ENCODE measurements around the gene PCDH7. TPM values are rescaled to one million over a fixed set of nuclear protein-coding genes. Genes with fewer than 3 reads are reported as not detected.

PCDH7 gene
- polyA plus RNA-seq, 2 of the 4 experiments (the other 2 are of a cell fraction): 0.04 to 0.16 TPM

DNA sequence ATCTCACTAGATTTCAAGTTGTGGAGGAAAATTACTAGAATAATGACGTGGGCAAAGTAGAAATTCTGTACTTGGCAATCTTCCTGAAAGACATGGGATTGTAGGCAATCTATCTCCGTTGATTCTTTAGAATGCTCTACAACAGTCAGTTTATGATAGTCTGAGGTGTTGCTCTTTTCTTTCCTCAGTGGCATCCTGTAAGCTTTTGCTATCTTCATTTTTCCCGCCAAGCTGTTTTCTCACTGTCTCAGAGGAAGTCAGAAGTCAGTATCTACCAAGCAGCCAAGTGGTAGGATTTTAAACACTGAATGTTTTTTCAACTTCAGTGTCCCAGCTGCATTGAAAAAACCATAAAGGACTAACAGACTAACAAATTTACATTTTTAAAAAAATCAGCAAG is 23.7 kb downstream of the PCDH7 start (continued):
- TF ChIP-seq, protein P1, sequence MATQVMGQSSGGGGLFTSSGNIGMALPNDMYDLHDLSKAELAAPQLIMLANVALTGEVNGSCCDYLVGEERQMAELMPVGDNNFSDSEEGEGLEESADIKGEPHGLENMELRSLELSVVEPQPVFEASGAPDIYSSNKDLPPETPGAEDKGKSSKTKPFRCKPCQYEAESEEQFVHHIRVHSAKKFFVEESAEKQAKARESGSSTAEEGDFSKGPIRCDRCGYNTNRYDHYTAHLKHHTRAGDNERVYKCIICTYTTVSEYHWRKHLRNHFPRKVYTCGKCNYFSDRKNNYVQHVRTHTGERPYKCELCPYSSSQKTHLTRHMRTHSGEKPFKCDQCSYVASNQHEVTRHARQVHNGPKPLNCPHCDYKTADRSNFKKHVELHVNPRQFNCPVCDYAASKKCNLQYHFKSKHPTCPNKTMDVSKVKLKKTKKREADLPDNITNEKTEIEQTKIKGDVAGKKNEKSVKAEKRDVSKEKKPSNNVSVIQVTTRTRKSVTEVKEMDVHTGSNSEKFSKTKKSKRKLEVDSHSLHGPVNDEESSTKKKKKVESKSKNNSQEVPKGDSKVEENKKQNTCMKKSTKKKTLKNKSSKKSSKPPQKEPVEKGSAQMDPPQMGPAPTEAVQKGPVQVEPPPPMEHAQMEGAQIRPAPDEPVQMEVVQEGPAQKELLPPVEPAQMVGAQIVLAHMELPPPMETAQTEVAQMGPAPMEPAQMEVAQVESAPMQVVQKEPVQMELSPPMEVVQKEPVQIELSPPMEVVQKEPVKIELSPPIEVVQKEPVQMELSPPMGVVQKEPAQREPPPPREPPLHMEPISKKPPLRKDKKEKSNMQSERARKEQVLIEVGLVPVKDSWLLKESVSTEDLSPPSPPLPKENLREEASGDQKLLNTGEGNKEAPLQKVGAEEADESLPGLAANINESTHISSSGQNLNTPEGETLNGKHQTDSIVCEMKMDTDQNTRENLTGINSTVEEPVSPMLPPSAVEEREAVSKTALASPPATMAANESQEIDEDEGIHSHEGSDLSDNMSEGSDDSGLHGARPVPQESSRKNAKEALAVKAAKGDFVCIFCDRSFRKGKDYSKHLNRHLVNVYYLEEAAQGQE (IDR thresholded peaks at IDR 0.05): no peak
- TF ChIP-seq ZSCAN20 (CRISPR knock-in tag; IDR thresholded peaks at IDR 0.05): no peak
- no peak for TF ChIP-seq MYC (IDR thresholded peaks at IDR 0.05; ENCODE audit: borderline replicate concordance, low read length)

DNA sequence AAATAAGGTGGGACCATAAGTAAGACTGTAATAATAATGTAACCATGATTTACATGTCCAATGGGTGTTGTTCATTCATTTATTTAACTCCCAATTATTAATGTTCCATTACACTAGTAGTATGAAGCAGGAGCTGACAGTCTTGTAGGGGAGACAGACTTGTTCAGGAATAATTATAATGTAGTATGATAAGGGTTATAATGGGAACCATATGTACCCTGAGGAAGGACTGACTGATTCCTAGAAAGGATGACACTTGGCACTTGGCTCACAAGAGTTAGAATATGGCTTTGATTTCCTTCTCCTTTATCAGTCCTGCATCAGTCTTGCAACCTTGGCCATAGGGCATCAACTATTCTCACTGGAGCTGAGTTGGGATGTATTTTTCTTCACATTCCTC is 24.2 kb downstream of the PCDH7 start:
- no peaks in the 10 kb centered on the region for H3K9me3 ChIP-seq
- POLR2A ChIA-PET: no interaction called here
- no peak for DNase-seq (ENCODE audit: low read depth in 1 of 2, low spot score in 1 of 2)
- no peak overlapping the region for H3K4me3 ChIP-seq
- CTCF ChIA-PET: no interaction called here
- TF ChIP-seq SMC3 (IDR thresholded peaks at IDR 0.05): no peak
- TF ChIP-seq HOXA7 (CRISPR knock-in tag; IDR thresholded peaks at IDR 0.05): no peak
- TF ChIP-seq, protein P1 (IDR thresholded peaks at IDR 0.05): no peak
- TF ChIP-seq, protein P2, sequence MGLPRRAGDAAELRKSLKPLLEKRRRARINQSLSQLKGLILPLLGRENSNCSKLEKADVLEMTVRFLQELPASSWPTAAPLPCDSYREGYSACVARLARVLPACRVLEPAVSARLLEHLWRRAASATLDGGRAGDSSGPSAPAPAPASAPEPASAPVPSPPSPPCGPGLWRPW (IDR thresholded peaks at IDR 0.05): no peak
- TF ChIP-seq FOSL2 (IDR thresholded peaks at IDR 0.05): no peak
- no peak for TF ChIP-seq FOSL2 (CRISPR knock-in tag; IDR thresholded peaks at IDR 0.05)
- TF ChIP-seq NPAS2 (CRISPR knock-in tag; IDR thresholded peaks at IDR 0.05; ENCODE audit: borderline replicate concordance): no peak
- TF ChIP-seq EHF (CRISPR knock-in tag; IDR thresholded peaks at IDR 0.05): no peak
- TF ChIP-seq GATA3 (IDR thresholded peaks at IDR 0.05; ENCODE audit: borderline replicate concordance): no peak
- TF ChIP-seq RARB (CRISPR knock-in tag; IDR thresholded peaks at IDR 0.05): no peak
- no peak for TF ChIP-seq JUN (IDR thresholded peaks at IDR 0.05)
- no peak for TF ChIP-seq FOXS1 (CRISPR knock-in tag; IDR thresholded peaks at IDR 0.05)
- TF ChIP-seq CBX2 (IDR thresholded peaks at IDR 0.05; ENCODE audit: borderline replicate concordance, low read depth): no peak
- no peak for TF ChIP-seq TFCP2L1 (CRISPR knock-in tag; IDR thresholded peaks at IDR 0.05)
- TF ChIP-seq HEYL (CRISPR knock-in tag; IDR thresholded peaks at IDR 0.05): no peak
- no peak for TF ChIP-seq RAD21 (conservative IDR thresholded peaks at IDR 0.05 in 1 of 2, IDR thresholded peaks at IDR 0.05 in 1 of 2)
- no peak for TF ChIP-seq HOXB13 (CRISPR knock-in tag; IDR thresholded peaks at IDR 0.05; ENCODE audit: low read depth)
- no peak for TF ChIP-seq CHD2 (IDR thresholded peaks at IDR 0.05; ENCODE audit: low read length, partially characterized antibody)
- TF ChIP-seq CBX8 (IDR thresholded peaks at IDR 0.05): no peak
- FAIRE-seq: no peak
- H3K4me1 ChIP-seq: no peaks in the 10 kb centered on the region
- H3K4me2 ChIP-seq: no peak overlapping the region
- H3K27ac ChIP-seq: no peak overlapping the region
- no peak for ATAC-seq
